NCI-H1092 treated with DMSO at 0.1 percent for 48 hours (cell line): ENCODE data around the gene HCCS.
A peak's percentile ranks its signal among the peaks of the same experiment; 100 is the strongest.
"Not testable (repeated sequence)": the region's sequence is repeated elsewhere in the genome, so short reads cannot be mapped to it uniquely, and the experiment has no call there.

ENCODE experiments used
- DNase-seq: peaks from one replicate; lab custom pipeline; 2025; lab: John Stamatoyannopoulos, UW

Gene HCCS

GRCh38 chrX:11123087-11123486 is 12.0 kb downstream of the HCCS start:
- DNase-seq: not testable (repeated sequence)

GRCh38 chrX:11124112-11124511 is 13.0 kb downstream of the HCCS start:
- no peak for DNase-seq

DNA sequence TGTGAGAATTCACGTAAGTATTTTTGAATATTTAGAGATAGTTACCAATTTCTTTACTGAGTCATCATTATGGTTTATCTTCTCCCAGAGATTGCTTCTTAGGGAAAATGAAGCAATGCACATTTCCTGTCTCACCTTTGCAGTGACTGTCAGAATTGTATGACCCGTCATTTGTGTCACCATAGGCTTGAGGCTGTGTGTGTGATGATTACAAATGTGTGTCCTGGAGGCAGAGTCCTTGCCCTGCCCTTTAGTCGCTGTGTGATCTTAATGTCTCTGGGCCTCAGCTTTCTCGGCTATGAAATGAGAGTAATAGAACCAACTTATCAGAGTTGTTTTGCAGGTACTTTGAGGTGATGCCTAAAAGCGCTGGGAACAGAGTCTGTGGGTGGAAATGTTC is 13.9 kb downstream of the HCCS start:
- DNase-seq: no peak

GRCh38 chrX:11129534-11130105 is 18.5 kb downstream of the HCCS start:
- no peak for DNase-seq

GRCh38 chrX:11130136-11130535 is 19.0 kb downstream of the HCCS start:
- DNase-seq: no peak

- no peak for DNase-seq
Measured at GRCh38 chrX:11131146-11131545, 20.0 kb downstream of the HCCS start.

DNA sequence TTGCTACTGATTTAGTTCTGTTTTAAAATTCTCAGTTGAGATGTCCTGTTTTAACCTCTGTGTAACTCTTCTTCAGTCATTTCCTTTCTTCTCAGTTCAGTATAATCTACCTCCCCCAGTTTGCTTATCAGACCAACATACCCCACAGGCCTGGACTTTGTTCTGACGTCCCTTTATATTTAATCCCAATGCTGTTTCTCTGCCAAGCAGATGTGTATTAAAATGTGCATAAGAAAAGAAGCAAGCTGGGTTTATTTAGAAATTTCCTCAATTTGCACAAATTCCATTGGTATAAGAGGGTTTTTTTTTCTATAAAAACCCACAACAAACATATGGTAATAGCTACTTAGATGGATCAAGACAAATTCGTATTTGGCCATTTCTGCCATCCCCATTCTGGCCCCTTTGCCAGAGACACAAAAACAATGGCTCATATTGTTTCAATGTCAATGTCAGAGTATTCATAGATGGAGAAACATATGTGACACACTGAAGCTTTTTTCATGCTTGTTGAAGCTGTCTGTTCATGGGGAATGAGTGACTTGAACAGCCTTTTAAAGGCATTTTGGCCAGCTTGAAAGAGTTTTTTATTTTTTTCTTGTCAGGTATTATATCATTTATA is 24.5 kb downstream of the HCCS start:
- DNase-seq: no peak

GRCh38 chrX:11137543-11138139 is 26.5 kb downstream of the HCCS start:
- no peak for DNase-seq

DNA sequence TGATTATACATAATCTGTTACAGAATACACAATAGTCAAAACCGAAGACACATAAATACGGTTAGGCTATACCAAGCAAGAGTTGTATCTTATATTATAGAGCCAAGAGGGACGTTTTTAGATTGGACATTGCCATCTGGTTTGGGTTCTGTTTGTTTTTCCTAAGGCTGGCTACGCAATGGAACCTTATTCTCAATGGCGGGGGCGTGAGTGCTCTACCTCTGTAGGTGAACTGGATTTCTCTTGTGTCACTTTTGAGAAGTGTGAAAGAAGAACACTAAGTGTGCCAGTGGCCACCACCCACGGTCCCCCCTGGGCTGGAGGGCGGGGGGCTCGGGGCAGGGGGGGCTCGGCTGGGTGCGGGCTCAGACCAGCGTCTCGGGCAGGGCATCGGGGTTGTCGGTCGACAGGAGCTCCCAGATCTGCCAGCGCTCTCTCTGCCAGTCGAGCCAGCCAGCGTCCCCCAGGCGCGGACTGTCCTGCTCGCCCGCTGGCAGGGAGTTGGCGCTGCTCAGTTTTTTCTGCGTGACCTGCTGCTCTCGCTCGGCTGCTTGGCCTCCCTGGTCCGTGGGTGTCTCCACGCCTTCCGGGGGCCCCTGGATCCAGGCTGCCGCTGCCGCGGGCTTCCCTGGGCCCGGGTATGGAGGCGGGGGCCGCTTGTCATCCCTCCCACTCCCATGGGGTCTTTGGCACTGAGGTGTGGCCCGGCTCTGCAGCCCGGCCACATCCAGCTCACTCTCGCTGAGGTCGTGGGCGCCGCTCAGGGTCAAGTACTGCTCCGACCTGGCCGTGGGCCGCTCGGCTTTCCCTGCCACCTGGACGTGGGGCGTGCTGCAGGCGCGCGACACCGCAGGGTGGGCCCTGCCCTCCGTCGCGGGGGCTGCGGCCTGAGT is 27.6 kb downstream of the HCCS start:
- DNase-seq: no peak

DNA sequence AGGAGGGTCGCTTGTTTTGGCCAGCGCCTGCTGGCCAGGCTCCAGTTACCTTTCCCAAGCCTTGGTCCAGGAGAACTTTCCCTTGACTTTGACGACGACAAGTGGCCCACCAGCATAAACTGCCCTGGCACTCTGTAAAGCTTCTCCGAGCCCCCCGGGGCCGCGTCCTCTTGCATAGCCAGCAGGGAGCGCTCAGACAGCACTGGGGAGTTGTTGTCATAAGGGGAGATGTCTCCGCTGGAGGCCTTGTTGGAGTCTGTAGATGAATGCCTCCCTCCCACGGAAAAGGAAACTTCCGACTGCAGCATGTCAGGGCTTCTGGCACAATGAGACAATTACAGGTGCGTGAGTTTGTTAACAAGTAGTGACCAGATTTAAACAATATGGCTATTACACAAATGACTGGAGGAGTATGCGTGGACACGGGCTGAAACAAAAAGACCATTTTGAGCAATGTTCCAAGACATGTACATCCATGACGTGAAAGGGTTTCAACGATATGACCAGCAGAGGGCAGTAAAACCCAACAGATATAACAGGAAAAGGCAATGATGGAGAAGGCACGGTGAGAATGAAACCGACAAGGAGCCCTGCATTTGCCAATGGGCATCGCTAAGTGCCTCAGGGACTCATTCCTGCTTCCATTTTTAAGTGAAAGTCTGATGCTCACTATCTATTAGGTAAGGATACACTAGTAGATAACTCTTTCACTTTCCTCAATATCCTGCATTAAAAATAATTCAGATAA is 33.0 kb downstream of the HCCS start:
- peak; percentile 81 for DNase-seq

- no peak for DNase-seq
Measured at GRCh38 chrX:11146411-11146810, 35.3 kb downstream of the HCCS start.

- no peak for DNase-seq
Measured at GRCh38 chrX:11148401-11148800, 37.3 kb downstream of the HCCS start.

GRCh38 chrX:11151799-11152559 is 40.8 kb downstream of the HCCS start:
- peak; percentile 6 for DNase-seq

GRCh38 chrX:11159149-11159548 is 48.0 kb downstream of the HCCS start:
- no peak for DNase-seq

- DNase-seq: no peak
Measured at GRCh38 chrX:11164433-11164832, 53.3 kb downstream of the HCCS start.

GRCh38 chrX:11171956-11172355 is 60.8 kb downstream of the HCCS start:
- no peak for DNase-seq

DNA sequence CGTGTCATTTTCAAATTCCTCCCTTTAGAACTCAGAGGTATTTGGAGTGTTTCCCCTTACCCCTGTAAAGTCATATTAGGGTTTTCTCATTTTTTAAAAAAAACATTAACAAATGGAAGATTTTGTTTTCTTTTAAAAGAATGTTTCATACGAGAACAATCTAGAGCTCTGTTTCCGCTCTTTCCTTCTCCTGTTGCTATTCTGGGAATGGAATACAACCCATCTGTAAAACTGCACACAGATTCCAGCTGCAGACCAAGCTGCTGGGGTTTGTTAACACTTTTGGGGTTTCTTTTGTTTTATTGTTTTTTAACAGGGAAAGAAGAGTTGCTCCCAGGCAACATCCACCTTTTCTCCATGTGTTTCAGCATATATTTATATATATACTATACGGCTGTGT is 61.3 kb downstream of the HCCS start:
- no peak for DNase-seq
